GM19023 (cell line): Measurements from ENCODE around the gene PARD6B.
"Not testable (repeated sequence)": the region's sequence is repeated elsewhere in the genome, so short reads cannot be mapped to it uniquely, and the experiment has no call there.

Source experiments
- ATAC-seq: cut with Tn5 transposase; IDR thresholded peaks from one replicate; pipeline ENCODE4 v1.9.1; 2021; ENCODE audit warnings: mild to moderate bottlenecking, moderate library complexity; ENCODE audit not compliant: unreplicated experiment

The PARD6B gene

GRCh38 chr20:50731055-50731929, at the start of gene PARD6B:
TSS of gene PARD6B (plus strand) at chr20:50731580. CDS start at chr20:50731787, 207 bp downstream.
- peak; percentile 91 for ATAC-seq

- no peak for ATAC-seq
Observed at GRCh38 chr20:50682065-50682464, 49.3 kb upstream of the PARD6B start.

- ATAC-seq = no peak
Observed at GRCh38 chr20:50682947-50683530, 48.3 kb upstream of the PARD6B start.

GRCh38 chr20:50683570-50683969, 47.8 kb upstream of the PARD6B start:
- no peak for ATAC-seq

GRCh38 chr20:50686821-50687220, 44.6 kb upstream of the PARD6B start:
- ATAC-seq = no peak

- no peak for ATAC-seq
Observed at GRCh38 chr20:50688256-50688975, 43.0 kb upstream of the PARD6B start.

GRCh38 chr20:50689864-50690649, 41.3 kb upstream of the PARD6B start:
- no peak for ATAC-seq

- ATAC-seq = no peak
Observed at GRCh38 chr20:50690650-50691572, 40.5 kb upstream of the PARD6B start, which contains the start of gene RIPOR3. TSS of gene RIPOR3 (minus strand) at chr20:50691542. CDS start at chr20:50691128, 414 bp downstream.

GRCh38 chr20:50691573-50692551, 39.5 kb upstream of the PARD6B start:
- no peak for ATAC-seq

GRCh38 chr20:50692552-50692933, 38.8 kb upstream of the PARD6B start:
- ATAC-seq = no peak

GRCh38 chr20:50693001-50693400, 38.4 kb upstream of the PARD6B start:
- ATAC-seq = no peak

GRCh38 chr20:50694379-50695134, 36.8 kb upstream of the PARD6B start:
- no peak for ATAC-seq

- no peak for ATAC-seq
Observed at GRCh38 chr20:50695135-50695872, 36.1 kb upstream of the PARD6B start.

GRCh38 chr20:50698255-50698654, 33.1 kb upstream of the PARD6B start:
- ATAC-seq = not testable (repeated sequence)

GRCh38 chr20:50699688-50700087, 31.7 kb upstream of the PARD6B start:
- no peak for ATAC-seq

- ATAC-seq = no peak
Observed at GRCh38 chr20:50701041-50701963, 30.1 kb upstream of the PARD6B start.
